Activated naive CD8-positive, alpha-beta T cell (primary cell): ENCODE data around the gene PRRG3.

Experiments used
- H3K27ac Mint-ChIP-seq: one replicate; pipeline ENCODE4 v1.8.0; 2021; ENCODE audit warnings: mixed read lengths
- H3K27me3 Mint-ChIP-seq: one replicate; pipeline ENCODE4 v1.8.0; 2021; ENCODE audit warnings: mixed read lengths
- H3K36me3 Mint-ChIP-seq: one replicate; pipeline ENCODE4 v1.8.0; 2021; ENCODE audit warnings: mixed read lengths
- H3K4me1 Mint-ChIP-seq: one replicate; pipeline ENCODE4 v1.8.0; 2021; ENCODE audit warnings: low read depth, mixed read lengths
- H3K4me3 Mint-ChIP-seq: one replicate; pipeline ENCODE4 v1.8.0; 2021; ENCODE audit warnings: mild to moderate bottlenecking, mixed read lengths
- H3K9me3 Mint-ChIP-seq: one replicate; pipeline ENCODE4 v1.8.0; 2021; ENCODE audit warnings: low read depth, mixed read lengths

PRRG3 gene

GRCh38 chrX:151701071-151701470 is 5.8 kb downstream of the PRRG3 start:
- H3K9me3 Mint-ChIP-seq = no peaks in the 10 kb centered on the region
- H3K4me1 Mint-ChIP-seq = no peaks in the 10 kb centered on the region
- H3K27me3 Mint-ChIP-seq = no peaks in the 10 kb centered on the region
- H3K4me3 Mint-ChIP-seq = no peak overlapping the region
- H3K27ac Mint-ChIP-seq = no peak overlapping the region
- no peaks in the 10 kb centered on the region for H3K36me3 Mint-ChIP-seq

- H3K27ac Mint-ChIP-seq = no peak overlapping the region
- no peaks in the 10 kb centered on the region for H3K36me3 Mint-ChIP-seq
- no peaks in the 10 kb centered on the region for H3K9me3 Mint-ChIP-seq
- H3K4me1 Mint-ChIP-seq = no peaks in the 10 kb centered on the region
- no peaks in the 10 kb centered on the region for H3K27me3 Mint-ChIP-seq
- no peak overlapping the region for H3K4me3 Mint-ChIP-seq
Observed at GRCh38 chrX:151701531-151701930, 6.3 kb downstream of the PRRG3 start.

GRCh38 chrX:151702026-151702714 is 6.9 kb downstream of the PRRG3 start:
- Mint-ChIP-seq H3K9me3 (no peaks in the 10 kb centered on the region), H3K27ac (no peak overlapping the region), H3K27me3 (no peaks in the 10 kb centered on the region), H3K4me3 (no peak overlapping the region), H3K4me1 (no peaks in the 10 kb centered on the region), H3K36me3 (no peaks in the 10 kb centered on the region)

- no peaks in the 10 kb centered on the region for H3K4me1 Mint-ChIP-seq
- no peak overlapping the region for H3K27ac Mint-ChIP-seq
- H3K4me3 Mint-ChIP-seq = no peak overlapping the region
- H3K36me3 Mint-ChIP-seq = no peaks in the 10 kb centered on the region
- H3K9me3 Mint-ChIP-seq = no peaks in the 10 kb centered on the region
- no peaks in the 10 kb centered on the region for H3K27me3 Mint-ChIP-seq
Observed at GRCh38 chrX:151702741-151703340, 7.6 kb downstream of the PRRG3 start.

GRCh38 chrX:151703487-151703886 is 8.2 kb downstream of the PRRG3 start:
- no peaks in the 10 kb centered on the region for H3K36me3 Mint-ChIP-seq
- H3K27me3 Mint-ChIP-seq = no peaks in the 10 kb centered on the region
- H3K4me3 Mint-ChIP-seq = no peak overlapping the region
- no peak overlapping the region for H3K27ac Mint-ChIP-seq
- H3K4me1 Mint-ChIP-seq = no peaks in the 10 kb centered on the region
- H3K9me3 Mint-ChIP-seq = no peaks in the 10 kb centered on the region

- H3K4me3 Mint-ChIP-seq = no peak overlapping the region
Observed at GRCh38 chrX:151704041-151704663, 8.9 kb downstream of the PRRG3 start.

GRCh38 chrX:151708821-151709220 is 13.6 kb downstream of the PRRG3 start:
- no peaks in the 10 kb centered on the region for H3K9me3 Mint-ChIP-seq
- H3K4me3 Mint-ChIP-seq = no peak overlapping the region
- H3K4me1 Mint-ChIP-seq = no peaks in the 10 kb centered on the region
- H3K36me3 Mint-ChIP-seq = no peaks in the 10 kb centered on the region
- H3K27me3 Mint-ChIP-seq = no peaks in the 10 kb centered on the region
- H3K27ac Mint-ChIP-seq = no peak overlapping the region

More at GRCh38 chrX:151704041-151704663, 8.9 kb downstream of the PRRG3 start:
- no peaks in the 10 kb centered on the region for H3K27me3 Mint-ChIP-seq
- H3K36me3 Mint-ChIP-seq = no peaks in the 10 kb centered on the region
- H3K27ac Mint-ChIP-seq = no peak overlapping the region
- H3K9me3 Mint-ChIP-seq = no peaks in the 10 kb centered on the region
- no peaks in the 10 kb centered on the region for H3K4me1 Mint-ChIP-seq

GRCh38 chrX:151710457-151710856 is 15.2 kb downstream of the PRRG3 start:
- no peak overlapping the region for H3K4me3 Mint-ChIP-seq
- H3K4me1 Mint-ChIP-seq = no peaks in the 10 kb centered on the region
- no peaks in the 10 kb centered on the region for H3K27me3 Mint-ChIP-seq
- no peak overlapping the region for H3K27ac Mint-ChIP-seq
- H3K36me3 Mint-ChIP-seq = no peaks in the 10 kb centered on the region
- no peaks in the 10 kb centered on the region for H3K9me3 Mint-ChIP-seq

GRCh38 chrX:151711154-151711553 is 15.9 kb downstream of the PRRG3 start:
- Mint-ChIP-seq H3K27ac (no peak overlapping the region), H3K9me3 (no peaks in the 10 kb centered on the region), H3K36me3 (no peaks in the 10 kb centered on the region), H3K4me3 (no peak overlapping the region), H3K27me3 (no peaks in the 10 kb centered on the region), H3K4me1 (no peaks in the 10 kb centered on the region)

GRCh38 chrX:151711787-151712186 is 16.5 kb downstream of the PRRG3 start:
- H3K9me3 Mint-ChIP-seq = no peaks in the 10 kb centered on the region

GRCh38 chrX:151712253-151712652 is 17.0 kb downstream of the PRRG3 start:
- H3K9me3 Mint-ChIP-seq = no peaks in the 10 kb centered on the region
- H3K36me3 Mint-ChIP-seq = no peaks in the 10 kb centered on the region
- no peaks in the 10 kb centered on the region for H3K4me1 Mint-ChIP-seq
- H3K27me3 Mint-ChIP-seq = no peaks in the 10 kb centered on the region
- no peak overlapping the region for H3K27ac Mint-ChIP-seq
- no peak overlapping the region for H3K4me3 Mint-ChIP-seq

More at GRCh38 chrX:151711787-151712186, 16.5 kb downstream of the PRRG3 start:
- H3K27ac Mint-ChIP-seq = no peak overlapping the region
- H3K4me1 Mint-ChIP-seq = no peaks in the 10 kb centered on the region
- no peaks in the 10 kb centered on the region for H3K27me3 Mint-ChIP-seq
- H3K4me3 Mint-ChIP-seq = no peak overlapping the region
- H3K36me3 Mint-ChIP-seq = no peaks in the 10 kb centered on the region

GRCh38 chrX:151713849-151714248 is 18.6 kb downstream of the PRRG3 start:
- no peaks in the 10 kb centered on the region for H3K4me1 Mint-ChIP-seq
- H3K9me3 Mint-ChIP-seq = no peaks in the 10 kb centered on the region
- H3K36me3 Mint-ChIP-seq = no peaks in the 10 kb centered on the region
- no peak overlapping the region for H3K4me3 Mint-ChIP-seq
- no peak overlapping the region for H3K27ac Mint-ChIP-seq
- no peaks in the 10 kb centered on the region for H3K27me3 Mint-ChIP-seq

GRCh38 chrX:151714362-151714761 is 19.1 kb downstream of the PRRG3 start:
- Mint-ChIP-seq H3K9me3 (no peaks in the 10 kb centered on the region), H3K36me3 (no peaks in the 10 kb centered on the region), H3K27me3 (no peaks in the 10 kb centered on the region), H3K4me3 (no peak overlapping the region), H3K4me1 (no peaks in the 10 kb centered on the region), H3K27ac (no peak overlapping the region)

GRCh38 chrX:151715752-151716151 is 20.5 kb downstream of the PRRG3 start, which contains the start of gene FATE1:
Gene FATE1 (plus strand): TSS chrX:151716035. CDS start chrX:151716120, 85 bp downstream.
- no peak within 1 kb of the TSS for H3K27ac Mint-ChIP-seq
- H3K4me1 Mint-ChIP-seq = no peaks in the 10 kb centered on the region
- H3K9me3 Mint-ChIP-seq = no peaks in the 10 kb centered on the region
- H3K4me3 Mint-ChIP-seq = no peak within 1 kb of the TSS
- H3K36me3 Mint-ChIP-seq = no peaks in the 10 kb centered on the region
- no peaks in the 10 kb centered on the region for H3K27me3 Mint-ChIP-seq

GRCh38 chrX:151722241-151722846 is 27.1 kb downstream of the PRRG3 start:
- Mint-ChIP-seq H3K4me1 (no peaks in the 10 kb centered on the region), H3K9me3 (no peaks in the 10 kb centered on the region)

More at GRCh38 chrX:151722241-151722846, 27.1 kb downstream of the PRRG3 start:
- no peaks in the 10 kb centered on the region for H3K27me3 Mint-ChIP-seq
- no peaks in the 10 kb centered on the region for H3K36me3 Mint-ChIP-seq
- H3K4me3 Mint-ChIP-seq = no peak overlapping the region
- no peak overlapping the region for H3K27ac Mint-ChIP-seq
